GM23338 (cell line): ENCODE data around the gene ATP1B4. TPM values are rescaled to one million over a fixed set of nuclear protein-coding genes. Genes with fewer than 3 reads are reported as not detected.
A peak's percentile ranks its signal among the peaks of the same experiment; 100 is the strongest.

Experiments
- ATAC-seq: fragments of 200-7000 bp; cut with Tn5 transposase; 3 replicates; pipeline ENCODE4 v1.9.1; 2020
- DNase-seq: peaks from one replicate; pipeline ENCODE4 v3.0.0-alpha.2; 2015; ENCODE audit warnings: low spot score
- H2AFZ ChIP-seq: fragments of 200-600 bp; sonication (generic); 2 replicates; pipeline ENCODE4 v1.8.0; 2016; ENCODE audit warnings: antibody characterized with exemption, mild to moderate bottlenecking, moderate library complexity
- H3F3A ChIP-seq: fragments of 200-600 bp; sonication (generic); replicated peaks from 2 replicates; pipeline ENCODE4 v1.8.0; 2017; ENCODE audit warnings: antibody characterized with exemption, mixed run types, low read depth
- H3K27ac ChIP-seq: fragments of 200-600 bp; sonication (generic); 2 replicates; pipeline ENCODE4 v1.6.1; 2016; ENCODE audit warnings: low read depth
- H3K27me3 ChIP-seq: fragments of 200-600 bp; sonication (generic); 2 replicates; pipeline ENCODE4 v1.8.0; 2016; ENCODE audit warnings: mild to moderate bottlenecking, mixed run types, moderate library complexity; ENCODE audit not compliant: insufficient read depth
- H3K36me3 ChIP-seq: fragments of 200-600 bp; sonication (generic); 2 replicates; pipeline ENCODE4 v1.8.0; 2016; ENCODE audit warnings: mild to moderate bottlenecking; ENCODE audit not compliant: insufficient read depth
- H3K4me1 ChIP-seq: fragments of 200-600 bp; sonication (generic); 2 replicates; pipeline ENCODE4 v1.8.0; 2016; ENCODE audit warnings: mild to moderate bottlenecking, moderate library complexity; ENCODE audit not compliant: insufficient read depth
- H3K4me2 ChIP-seq: fragments of 200-600 bp; sonication (generic); 2 replicates; pipeline ENCODE4 v1.7.1; 2017; ENCODE audit warnings: mixed run types
- H3K4me3 ChIP-seq: fragments of 200-600 bp; sonication (generic); 2 replicates; pipeline ENCODE4 v1.6.1; 2016; ENCODE audit warnings: mixed run types
- H3K79me2 ChIP-seq: fragments of 200-600 bp; sonication (generic); replicated peaks from 2 replicates; pipeline ENCODE4 v1.8.0; 2017; ENCODE audit warnings: mild to moderate bottlenecking; ENCODE audit not compliant: insufficient read depth
- H3K9me2 ChIP-seq: fragments of 200-600 bp; sonication (generic); 2 replicates; pipeline ENCODE4 v1.8.0; 2017; ENCODE audit not compliant: insufficient read depth
- H4K20me1 ChIP-seq: fragments of 200-600 bp; sonication (generic); replicated peaks from 2 replicates; pipeline ENCODE4 v1.8.0; 2017; ENCODE audit warnings: mild to moderate bottlenecking; ENCODE audit not compliant: insufficient read depth
- H3K27ac Mint-ChIP-seq: 2 replicates; pipeline ENCODE4 v1.8.0; 2020; ENCODE audit warnings: inconsistent platforms, mild to moderate bottlenecking, moderate library complexity, mixed read lengths
- H3K27me3 Mint-ChIP-seq: 3 replicates; pipeline ENCODE4 v1.8.0; 2022; ENCODE audit warnings: low read depth, mild to moderate bottlenecking, moderate library complexity, mixed read lengths, inconsistent platforms; ENCODE audit not compliant: insufficient read depth, poor library complexity
- H3K36me3 Mint-ChIP-seq: 3 replicates; pipeline ENCODE4 v1.8.0; 2021; ENCODE audit warnings: low read depth, mild to moderate bottlenecking, inconsistent platforms, moderate library complexity, mixed read lengths
- H3K4me1 Mint-ChIP-seq: 3 replicates; pipeline ENCODE4 v1.8.0; 2020; ENCODE audit warnings: mild to moderate bottlenecking, inconsistent platforms, mixed read lengths
- H3K4me3 Mint-ChIP-seq: 3 replicates; pipeline ENCODE4 v1.8.0; 2021; ENCODE audit warnings: moderate library complexity, mild to moderate bottlenecking, inconsistent platforms, mixed read lengths
- H3K9me3 Mint-ChIP-seq: 3 replicates; pipeline ENCODE4 v1.8.0; 2020; ENCODE audit warnings: moderate library complexity, mild to moderate bottlenecking, inconsistent platforms, mixed read lengths
- POLR2AphosphoS5 ChIP-seq: IDR thresholded peaks from 2 replicates; pipeline ENCODE4 v1.6.1; 2016; ENCODE audit warnings: antibody characterized with exemption, low read depth
- STAT1 ChIP-seq: IDR thresholded peaks from one replicate; pipeline ENCODE4 v1.6.1; 2016; ENCODE audit warnings: antibody characterized with exemption; ENCODE audit not compliant: unreplicated experiment
- polyA plus RNA-seq: library from polyadenylated mRNA; unstranded; fragments of >200 nt; fragmentation: Nextera tagmentation; extraction: Ambion mirVana; gene quantifications from 2 replicates; pipeline ENCODE4 v1.2.1, GENCODE V29; 2016
- total RNA-seq: library from RNA; depleted of rRNA; stranded (reverse); fragments of >200 nt; shearing (Covaris generic); gene quantifications from 2 replicates; pipeline ENCODE4 v1.2.3, GENCODE V29; 2014
- TF ChIP-seq, protein P1 (sequence below): IDR thresholded peaks from one replicate; pipeline ENCODE4 v1.6.1; 2018; ENCODE audit warnings: antibody characterized with exemption; ENCODE audit not compliant: unreplicated experiment
- TF ChIP-seq, protein P2 (sequence below), 2 experiments: fragments of 200-600 bp in 1 of 2; sonication (generic) in 1 of 2; conservative IDR thresholded peaks; 2 replicates each; pipeline versions ENCODE4 v1.5.1 to v1.6.1; 2016 to 2017; ENCODE audit warnings: antibody characterized with exemption in 2 of 2, low read depth in 2 of 2, mild to moderate bottlenecking in 2 of 2, moderate library complexity in 1 of 2

The ATP1B4 gene
- total and polyA plus RNA-seq, 2 experiments from 2014 or later, result not detected

DNA sequence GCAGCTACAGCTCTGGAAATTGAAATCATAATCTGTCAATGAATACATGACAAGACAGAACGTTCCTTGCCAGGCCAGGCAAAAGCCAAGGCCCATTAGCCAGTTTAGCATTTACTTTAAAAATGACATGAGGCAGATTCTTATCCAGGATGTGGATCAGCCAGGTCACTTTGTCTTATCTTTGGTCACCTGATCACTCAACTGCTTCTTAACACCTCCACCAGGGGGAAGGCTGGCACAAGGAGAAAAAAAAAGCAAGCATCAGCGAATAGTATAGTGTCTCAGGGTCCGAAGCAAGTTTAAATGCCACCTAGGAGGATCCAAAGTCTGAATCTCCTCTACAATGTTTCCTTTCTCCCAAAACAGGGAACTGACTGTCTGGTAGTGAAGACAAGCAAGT, 18.8 kb downstream of the ATP1B4 start:
- no peaks in the 10 kb centered on the region for H3K27me3 ChIP-seq
- H3F3A ChIP-seq, result no peaks in the 10 kb centered on the region
- ATAC-seq (peak; percentile 80), DNase-seq (peak; percentile 67)
- H3K4me3 ChIP-seq, result no peak overlapping the region
- no peak overlapping the region for H3K27ac ChIP-seq
- Mint-ChIP-seq H3K27ac (no peak overlapping the region), H3K27me3 (peaks cover 2% of the 10 kb centered on the region), H3K9me3 (no peaks in the 10 kb centered on the region; the same call in 2 of the 3 replicates), H3K4me3 (no peak overlapping the region), H3K36me3 (no peaks in the 10 kb centered on the region), H3K4me1 (peaks cover 20% of the 10 kb centered on the region)
- no peaks in the 10 kb centered on the region for H3K79me2 ChIP-seq
- TF ChIP-seq, protein P1, sequence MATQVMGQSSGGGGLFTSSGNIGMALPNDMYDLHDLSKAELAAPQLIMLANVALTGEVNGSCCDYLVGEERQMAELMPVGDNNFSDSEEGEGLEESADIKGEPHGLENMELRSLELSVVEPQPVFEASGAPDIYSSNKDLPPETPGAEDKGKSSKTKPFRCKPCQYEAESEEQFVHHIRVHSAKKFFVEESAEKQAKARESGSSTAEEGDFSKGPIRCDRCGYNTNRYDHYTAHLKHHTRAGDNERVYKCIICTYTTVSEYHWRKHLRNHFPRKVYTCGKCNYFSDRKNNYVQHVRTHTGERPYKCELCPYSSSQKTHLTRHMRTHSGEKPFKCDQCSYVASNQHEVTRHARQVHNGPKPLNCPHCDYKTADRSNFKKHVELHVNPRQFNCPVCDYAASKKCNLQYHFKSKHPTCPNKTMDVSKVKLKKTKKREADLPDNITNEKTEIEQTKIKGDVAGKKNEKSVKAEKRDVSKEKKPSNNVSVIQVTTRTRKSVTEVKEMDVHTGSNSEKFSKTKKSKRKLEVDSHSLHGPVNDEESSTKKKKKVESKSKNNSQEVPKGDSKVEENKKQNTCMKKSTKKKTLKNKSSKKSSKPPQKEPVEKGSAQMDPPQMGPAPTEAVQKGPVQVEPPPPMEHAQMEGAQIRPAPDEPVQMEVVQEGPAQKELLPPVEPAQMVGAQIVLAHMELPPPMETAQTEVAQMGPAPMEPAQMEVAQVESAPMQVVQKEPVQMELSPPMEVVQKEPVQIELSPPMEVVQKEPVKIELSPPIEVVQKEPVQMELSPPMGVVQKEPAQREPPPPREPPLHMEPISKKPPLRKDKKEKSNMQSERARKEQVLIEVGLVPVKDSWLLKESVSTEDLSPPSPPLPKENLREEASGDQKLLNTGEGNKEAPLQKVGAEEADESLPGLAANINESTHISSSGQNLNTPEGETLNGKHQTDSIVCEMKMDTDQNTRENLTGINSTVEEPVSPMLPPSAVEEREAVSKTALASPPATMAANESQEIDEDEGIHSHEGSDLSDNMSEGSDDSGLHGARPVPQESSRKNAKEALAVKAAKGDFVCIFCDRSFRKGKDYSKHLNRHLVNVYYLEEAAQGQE, result no peak
- TF ChIP-seq, protein P2, sequence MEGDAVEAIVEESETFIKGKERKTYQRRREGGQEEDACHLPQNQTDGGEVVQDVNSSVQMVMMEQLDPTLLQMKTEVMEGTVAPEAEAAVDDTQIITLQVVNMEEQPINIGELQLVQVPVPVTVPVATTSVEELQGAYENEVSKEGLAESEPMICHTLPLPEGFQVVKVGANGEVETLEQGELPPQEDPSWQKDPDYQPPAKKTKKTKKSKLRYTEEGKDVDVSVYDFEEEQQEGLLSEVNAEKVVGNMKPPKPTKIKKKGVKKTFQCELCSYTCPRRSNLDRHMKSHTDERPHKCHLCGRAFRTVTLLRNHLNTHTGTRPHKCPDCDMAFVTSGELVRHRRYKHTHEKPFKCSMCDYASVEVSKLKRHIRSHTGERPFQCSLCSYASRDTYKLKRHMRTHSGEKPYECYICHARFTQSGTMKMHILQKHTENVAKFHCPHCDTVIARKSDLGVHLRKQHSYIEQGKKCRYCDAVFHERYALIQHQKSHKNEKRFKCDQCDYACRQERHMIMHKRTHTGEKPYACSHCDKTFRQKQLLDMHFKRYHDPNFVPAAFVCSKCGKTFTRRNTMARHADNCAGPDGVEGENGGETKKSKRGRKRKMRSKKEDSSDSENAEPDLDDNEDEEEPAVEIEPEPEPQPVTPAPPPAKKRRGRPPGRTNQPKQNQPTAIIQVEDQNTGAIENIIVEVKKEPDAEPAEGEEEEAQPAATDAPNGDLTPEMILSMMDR (conservative IDR thresholded peaks at IDR 0.05; ENCODE audit: low read depth in 2 of 2), result peak; percentile 51 to 67
- no peak for TF ChIP-seq POLR2AphosphoS5
- peaks cover 6% of the 10 kb centered on the region; the same call in 1 of the 2 replicates for H3K4me1 ChIP-seq
- H3K9me2 ChIP-seq, result no peaks in the 10 kb centered on the region
- H2AFZ ChIP-seq, result no peak overlapping the region
- H3K36me3 ChIP-seq, result no peaks in the 10 kb centered on the region
- no peak overlapping the region for H3K4me2 ChIP-seq
- no peaks in the 10 kb centered on the region for H4K20me1 ChIP-seq

DNA sequence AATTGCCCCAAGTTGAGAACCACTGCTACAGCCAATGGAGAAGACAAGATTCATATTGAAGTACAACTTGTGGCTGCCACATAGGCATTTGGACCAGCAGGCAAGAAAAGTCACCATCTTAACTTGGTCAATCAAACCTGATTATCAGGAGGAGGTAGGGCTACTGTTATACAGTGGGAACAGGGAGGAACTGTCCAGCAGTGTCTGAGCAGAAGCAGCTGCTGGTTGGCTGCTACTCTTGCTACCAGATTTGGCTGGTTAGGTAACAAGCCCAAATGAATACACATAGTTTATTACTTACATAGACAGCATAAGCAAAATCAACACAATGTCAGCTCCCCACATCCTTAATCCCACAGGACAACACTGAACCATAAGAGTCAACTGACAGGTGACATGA, 39.4 kb downstream of the ATP1B4 start:
- Histone ChIP-seq H3K27me3 (no peaks in the 10 kb centered on the region), H2AFZ (no peak overlapping the region), H4K20me1 (no peaks in the 10 kb centered on the region), H3K79me2 (no peaks in the 10 kb centered on the region), H3K9me2 (no peaks in the 10 kb centered on the region), H3K36me3 (no peaks in the 10 kb centered on the region), H3K27ac (no peak overlapping the region), H3K4me1 (no peaks in the 10 kb centered on the region), H3K4me3 (no peak overlapping the region), H3F3A (no peaks in the 10 kb centered on the region), H3K4me2 (no peak overlapping the region)
- no peaks in the 10 kb centered on the region for H3K36me3 Mint-ChIP-seq
- H3K27me3 Mint-ChIP-seq, result no peaks in the 10 kb centered on the region
- H3K4me1 Mint-ChIP-seq, result no peaks in the 10 kb centered on the region
- ATAC-seq, result no peak
- H3K4me3 Mint-ChIP-seq, result no peak overlapping the region
- no peak for DNase-seq
- TF ChIP-seq, protein P1, result peak; percentile 52
- TF ChIP-seq STAT1, result no peak
- no peaks in the 10 kb centered on the region for H3K9me3 Mint-ChIP-seq
- no peak overlapping the region for H3K27ac Mint-ChIP-seq
